ENCODE data around the gene SLC25A41.

- TF ChIP-seq, protein P1, sequence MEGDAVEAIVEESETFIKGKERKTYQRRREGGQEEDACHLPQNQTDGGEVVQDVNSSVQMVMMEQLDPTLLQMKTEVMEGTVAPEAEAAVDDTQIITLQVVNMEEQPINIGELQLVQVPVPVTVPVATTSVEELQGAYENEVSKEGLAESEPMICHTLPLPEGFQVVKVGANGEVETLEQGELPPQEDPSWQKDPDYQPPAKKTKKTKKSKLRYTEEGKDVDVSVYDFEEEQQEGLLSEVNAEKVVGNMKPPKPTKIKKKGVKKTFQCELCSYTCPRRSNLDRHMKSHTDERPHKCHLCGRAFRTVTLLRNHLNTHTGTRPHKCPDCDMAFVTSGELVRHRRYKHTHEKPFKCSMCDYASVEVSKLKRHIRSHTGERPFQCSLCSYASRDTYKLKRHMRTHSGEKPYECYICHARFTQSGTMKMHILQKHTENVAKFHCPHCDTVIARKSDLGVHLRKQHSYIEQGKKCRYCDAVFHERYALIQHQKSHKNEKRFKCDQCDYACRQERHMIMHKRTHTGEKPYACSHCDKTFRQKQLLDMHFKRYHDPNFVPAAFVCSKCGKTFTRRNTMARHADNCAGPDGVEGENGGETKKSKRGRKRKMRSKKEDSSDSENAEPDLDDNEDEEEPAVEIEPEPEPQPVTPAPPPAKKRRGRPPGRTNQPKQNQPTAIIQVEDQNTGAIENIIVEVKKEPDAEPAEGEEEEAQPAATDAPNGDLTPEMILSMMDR (conservative IDR thresholded peaks at IDR 0.05 in 1 of 2, IDR thresholded peaks at IDR 0.05 in 1 of 2; ENCODE audit: extremely low read depth in 1 of 2, insufficient read depth in 1 of 2, low read depth in 1 of 2, low read length in 2 of 2): peak in 1 of 2 donors; percentile 56
- TF ChIP-seq EZH2 (IDR thresholded peaks at IDR 0.05; ENCODE audit: borderline replicate concordance, low read length): no peak
These were observed 15.6 kb downstream of the SLC25A41 start for GRCh38 chr19:6417713-6418561.
